K562 (cell line): ENCODE data around the gene ATP5MG. TPM values are rescaled to one million over a fixed set of nuclear protein-coding genes. Genes with fewer than 3 reads are reported as not detected.

Experiments
- GTF2E2 ChIP-seq: fragments of 200-800 bp; sonication (Bioruptor generic); IDR thresholded peaks from 2 replicates; pipeline ENCODE4 v1.6.1; 2016; ENCODE audit warnings: missing genetic modification characterization, missing compliant biosample characterization
- L3MBTL2 ChIP-seq: fragments of 450-650 bp; IDR thresholded peaks from 2 replicates; pipeline ENCODE4 v1.6.1; 2016; ENCODE audit warnings: mild to moderate bottlenecking, moderate library complexity
- SIN3A ChIP-seq, 2 experiments: fragments of 150-350 bp in 1 of 2; IDR thresholded peaks; 2 replicates each; pipeline ENCODE4 v1.6.1; 2011 to 2016; ENCODE audit warnings: borderline replicate concordance in 2 of 2, low read depth in 2 of 2, low read length in 2 of 2, mild to moderate bottlenecking in 2 of 2, moderate library complexity in 2 of 2; ENCODE audit not compliant: control insufficient read depth in 1 of 2
- STAT6 ChIP-seq: sonication (generic); formaldehyde crosslinking; IDR thresholded peaks from 2 replicates; pipeline ENCODE4 v1.8.1; 2023; ENCODE audit warnings: mild to moderate bottlenecking, missing genetic modification reagents
- TAF1 ChIP-seq: IDR thresholded peaks from 2 replicates; pipeline ENCODE4 v1.6.1; 2011; ENCODE audit warnings: mild to moderate bottlenecking, low read length, moderate library complexity; ENCODE audit not compliant: insufficient read depth, control insufficient read depth, severe bottlenecking; ENCODE audit errors: extremely low read depth
- XRCC5 ChIP-seq: fragments of 200-400 bp; formaldehyde crosslinking; IDR thresholded peaks from 2 replicates; pipeline ENCODE4 v1.6.1; 2017; ENCODE audit warnings: low read depth, mild to moderate bottlenecking, low read length
- ZKSCAN1 ChIP-seq: fragments of 150-350 bp; IDR thresholded peaks from 2 replicates; pipeline ENCODE4 v1.6.1; 2016; ENCODE audit warnings: low read depth, low read length
- ZNF197 ChIP-seq: fragments of 200-800 bp; sonication (Bioruptor generic); IDR thresholded peaks from 2 replicates; pipeline ENCODE4 v1.6.1; 2016; ENCODE audit warnings: low read depth, missing genetic modification characterization, missing compliant biosample characterization
- ZNF444 ChIP-seq: fragments of 250-450 bp; sonication (Bioruptor Pico); IDR thresholded peaks from 2 replicates; pipeline ENCODE4 v1.4.0; 2020; ENCODE audit warnings: mild to moderate bottlenecking, moderate library complexity
- ZNF75A ChIP-seq: fragments of 450-650 bp; formaldehyde crosslinking; IDR thresholded peaks from 2 replicates; pipeline ENCODE4 v1.4.0; 2020; ENCODE audit warnings: mild to moderate bottlenecking
- ZNF780A ChIP-seq: fragments of 250-450 bp; sonication (Bioruptor Pico); IDR thresholded peaks from 2 replicates; pipeline ENCODE4 v1.5.0; 2021; ENCODE audit warnings: mild to moderate bottlenecking
- polyA plus RNA-seq, 8 experiments: library from polyadenylated mRNA; depleted of rRNA in 4 of 8; stranded (reverse) in 5 of 8; unstranded in 3 of 8; fragments of >200 nt; fragmentation: Nextera tagmentation in 2 of 8; fragmentation: Illumina TruSeq in 1 of 8; extraction: Ambion mirVana in 2 of 8; extraction: Trizol in 1 of 8; gene quantifications; 2 replicates each; pipeline versions ENCODE4 v1.2.1 to v1.2.3, GENCODE V29; 2011 to 2014; ENCODE audit warnings: inconsistent platforms in 1 of 8, missing spikeins in 1 of 8
- total RNA-seq, 7 experiments: library from RNA; depleted of rRNA in 6 of 7; stranded (reverse); fragments of >200 nt in 6 of 7; fragmentation: Illumina TruSeq in 2 of 7; extraction: Trizol in 2 of 7; gene quantifications; 2 replicates each; pipeline versions ENCODE4 v1.2.1 to v1.2.3, GENCODE V29; 2011 to 2021; ENCODE audit warnings: low replicate concordance in 1 of 7
- TF ChIP-seq, protein P1 (sequence below), 2 experiments: IDR thresholded peaks; 2 replicates each; pipeline ENCODE4 v1.6.1; 2011; ENCODE audit warnings: borderline replicate concordance in 1 of 2, control low read depth in 1 of 2, low read depth in 1 of 2, low read length in 1 of 2, mild to moderate bottlenecking in 1 of 2, mixed read lengths in 1 of 2, moderate library complexity in 1 of 2; ENCODE audit not compliant: insufficient read depth in 1 of 2, insufficient read length in 1 of 2, poor library complexity in 1 of 2, severe bottlenecking in 1 of 2; ENCODE audit errors: extremely low read depth in 1 of 2

The ATP5MG gene
- total and polyA plus RNA-seq, 9 of the 15 experiments (the other 6 are each of a cell fraction or from before 2014, with no cell fraction given), result 301 to 2,138 (median 434) TPM

- TF ChIP-seq SIN3A (IDR thresholded peaks at IDR 0.05; ENCODE audit: borderline replicate concordance in 2 of 2, control insufficient read depth in 1 of 2, low read depth in 2 of 2, low read length in 2 of 2) (peak; percentile 71 to 94; a peak in 3 of 4 replicates), ZNF444 (peak; percentile 99), STAT6 (CRISPR knock-in tag) (no peak), L3MBTL2 (peak; percentile 79), GTF2E2 (tag) (peak; percentile 34; the same call in 1 of the 2 replicates), ZKSCAN1 (no peak; the same call in 1 of the 2 replicates), TAF1 (peak; percentile 56), XRCC5 (peak; percentile 98), ZNF75A (CRISPR knock-in tag) (no peak), ZNF780A (CRISPR knock-in tag) (no peak), ZNF197 (CRISPR knock-in tag) (peak; percentile 31; the same call in 1 of the 2 replicates)
- TF ChIP-seq, protein P1, sequence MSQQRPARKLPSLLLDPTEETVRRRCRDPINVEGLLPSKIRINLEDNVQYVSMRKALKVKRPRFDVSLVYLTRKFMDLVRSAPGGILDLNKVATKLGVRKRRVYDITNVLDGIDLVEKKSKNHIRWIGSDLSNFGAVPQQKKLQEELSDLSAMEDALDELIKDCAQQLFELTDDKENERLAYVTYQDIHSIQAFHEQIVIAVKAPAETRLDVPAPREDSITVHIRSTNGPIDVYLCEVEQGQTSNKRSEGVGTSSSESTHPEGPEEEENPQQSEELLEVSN (IDR thresholded peaks at IDR 0.05; ENCODE audit: borderline replicate concordance in 1 of 2, extremely low read depth in 1 of 2, insufficient read depth in 1 of 2, insufficient read length in 1 of 2, low read depth in 1 of 2, low read length in 1 of 2, poor library complexity in 1 of 2, severe bottlenecking in 1 of 2), result peak in 1 of 2 experiments; percentile 80
Observed at GRCh38 chr11:118435893-118436624, 34.7 kb downstream of the ATP5MG start, which contains the start of gene KMT2A (continued).
